ENCODE results near the gene SNX18. TPM values are rescaled to one million over a fixed set of nuclear protein-coding genes. Genes with fewer than 3 reads are reported as not detected.

SNX18 gene
- total and polyA plus RNA-seq, 2 donors (not counting 1 experiment from before 2014, with no cell fraction given) = 10.6 to 31.6 TPM

GRCh38 chr5:54534191-54535004 is 16.8 kb downstream of the SNX18 start:
- intact Hi-C loops (cut with micrococcal nuclease) = no loop called here
- Mint-ChIP-seq H3K27ac (peak overlapping the region; percentile 74), H3K4me1 (peaks cover 74% of the 10 kb centered on the region), H3K4me3 (no peak overlapping the region), H3K9me3 (ENCODE audit: insufficient read depth) (no peaks in the 10 kb centered on the region), H3K27me3 (no peaks in the 10 kb centered on the region)
- Histone ChIP-seq H4K20me1 (ENCODE audit: control insufficient read depth, insufficient read depth, low read length, poor library complexity, severe bottlenecking) (peaks cover 93% of the 10 kb centered on the region), H3K27me3 (replicated peaks in 1 of 4; ENCODE audit: control extremely low read depth in 1 of 4, control insufficient read depth in 3 of 4, insufficient read depth in 4 of 4, low read length in 3 of 4) (no peaks in the 10 kb centered on the region), H3K4me3 (ENCODE audit: control extremely low read depth in 1 of 5, extremely low read depth in 1 of 5, insufficient read depth in 1 of 5, low read depth in 2 of 5, low read length in 4 of 5) (no peak overlapping the region), H3K36me3 (replicated peaks in 1 of 2; ENCODE audit: control extremely low read depth in 1 of 2, control insufficient read depth in 1 of 2, extremely low read depth in 1 of 2, insufficient read depth in 2 of 2, low read length in 1 of 2) (peaks cover 0 to 2% of the 10 kb centered on the region in 2 experiments), H3K27ac (ENCODE audit: low read length in 2 of 2) (peak overlapping the region in 1 of 2 donors; percentile 55), H3K4me2 (replicated peaks; ENCODE audit: low read depth, low read length, poor library complexity, severe bottlenecking) (no peak overlapping the region), H3K4me1 (ENCODE audit: control insufficient read depth in 2 of 2, insufficient read depth in 2 of 2, low read length in 2 of 2) (peaks cover 12 to 57% of the 10 kb centered on the region in 2 donors), H3K79me2 (ENCODE audit: control insufficient read depth, insufficient read depth, low read length) (peaks cover 93% of the 10 kb centered on the region), H3K9ac (ENCODE audit: low read length) (no peak overlapping the region), H3K9me3 (ENCODE audit: control extremely low read depth in 1 of 3, control insufficient read depth in 2 of 3, insufficient read depth in 1 of 3, low read length in 2 of 3) (peaks cover 0 to 9% (median 0%) of the 10 kb centered on the region in 3 donors), H2AFZ (ENCODE audit: insufficient read depth, low read depth, low read length, poor library complexity, severe bottlenecking) (no peak overlapping the region)
- TF ChIP-seq, protein P1, sequence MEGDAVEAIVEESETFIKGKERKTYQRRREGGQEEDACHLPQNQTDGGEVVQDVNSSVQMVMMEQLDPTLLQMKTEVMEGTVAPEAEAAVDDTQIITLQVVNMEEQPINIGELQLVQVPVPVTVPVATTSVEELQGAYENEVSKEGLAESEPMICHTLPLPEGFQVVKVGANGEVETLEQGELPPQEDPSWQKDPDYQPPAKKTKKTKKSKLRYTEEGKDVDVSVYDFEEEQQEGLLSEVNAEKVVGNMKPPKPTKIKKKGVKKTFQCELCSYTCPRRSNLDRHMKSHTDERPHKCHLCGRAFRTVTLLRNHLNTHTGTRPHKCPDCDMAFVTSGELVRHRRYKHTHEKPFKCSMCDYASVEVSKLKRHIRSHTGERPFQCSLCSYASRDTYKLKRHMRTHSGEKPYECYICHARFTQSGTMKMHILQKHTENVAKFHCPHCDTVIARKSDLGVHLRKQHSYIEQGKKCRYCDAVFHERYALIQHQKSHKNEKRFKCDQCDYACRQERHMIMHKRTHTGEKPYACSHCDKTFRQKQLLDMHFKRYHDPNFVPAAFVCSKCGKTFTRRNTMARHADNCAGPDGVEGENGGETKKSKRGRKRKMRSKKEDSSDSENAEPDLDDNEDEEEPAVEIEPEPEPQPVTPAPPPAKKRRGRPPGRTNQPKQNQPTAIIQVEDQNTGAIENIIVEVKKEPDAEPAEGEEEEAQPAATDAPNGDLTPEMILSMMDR (IDR thresholded peaks at IDR 0.05) = no peak
- TF ChIP-seq EZH2 (IDR thresholded peaks at IDR 0.05; ENCODE audit: borderline replicate concordance, insufficient read depth, low read depth, low read length, poor library complexity, severe bottlenecking) = no peak
- 100% methylated on average over 1 of the region's 4 CpGs for WGBS (ENCODE audit: insufficient coverage)
- no peak for DNase-seq
- ChIA-PET POLR2A (no interaction called here), CTCF (interaction anchor here (1.4 to 2.1 kb wide), 2 partner anchors 16 to 311 kb away, joined by 5 to 7 read pairs; partner anchors contain the start of gene SNX18)
- ATAC-seq (ENCODE audit: low read depth) = no peak
